Small intestine (tissue), 7 donors: Measurements from ENCODE around the gene GTPBP1. TPM values are rescaled to one million over a fixed set of nuclear protein-coding genes. Genes with fewer than 3 reads are reported as not detected.
A peak's percentile ranks its signal among the peaks of the same experiment; 100 is the strongest.

Experiments used
- DNase-seq, 2 donors: peaks; one replicate each; pipeline versions ENCODE4 v3.0.0 to v3.0.0-alpha.2; 2013
- FAIRE-seq: peaks from 2 replicates; lab custom pipeline; 2012; peaks lifted over from hg19 to GRCh38; lab: Jason Lieb, UNC
- H3K27ac ChIP-seq, 3 donors: one replicate each; pipeline ENCODE4 v1.5.1; 2013; ENCODE audit warnings: low read length in 2 of 3, mild to moderate bottlenecking in 2 of 3, control low read depth in 1 of 3, inconsistent platforms in 1 of 3, low read depth in 1 of 3, moderate library complexity in 1 of 3
- H3K27me3 ChIP-seq, 3 donors: one replicate each; pipeline ENCODE4 v1.6.1; 2013; ENCODE audit warnings: low read length in 3 of 3, inconsistent platforms in 1 of 3; ENCODE audit not compliant: control insufficient read depth in 3 of 3, insufficient read depth in 3 of 3
- H3K36me3 ChIP-seq, 3 donors: one replicate each; pipeline ENCODE4 v1.6.1; 2013; ENCODE audit warnings: low read length in 3 of 3, inconsistent platforms in 1 of 3, low read depth in 1 of 3, mild to moderate bottlenecking in 1 of 3, moderate library complexity in 1 of 3; ENCODE audit not compliant: control insufficient read depth in 3 of 3, insufficient read depth in 2 of 3
- H3K4me1 ChIP-seq, 3 donors: one replicate each; pipeline ENCODE4 v1.6.1; 2013; ENCODE audit warnings: low read length in 2 of 3, inconsistent platforms in 1 of 3, low read depth in 1 of 3, mild to moderate bottlenecking in 1 of 3, moderate library complexity in 1 of 3; ENCODE audit not compliant: control insufficient read depth in 3 of 3, insufficient read depth in 2 of 3
- H3K4me3 ChIP-seq, 3 donors: one replicate each; pipeline ENCODE4 v1.5.1; 2013; ENCODE audit warnings: low read length in 3 of 3, control low read depth in 1 of 3, inconsistent platforms in 1 of 3, low read depth in 1 of 3, mild to moderate bottlenecking in 1 of 3, moderate library complexity in 1 of 3
- H3K9me3 ChIP-seq, 2 donors: one replicate each; pipeline ENCODE4 v1.6.1; 2013; ENCODE audit warnings: low read depth in 1 of 2, low read length in 1 of 2; ENCODE audit not compliant: control insufficient read depth in 2 of 2, insufficient read depth in 1 of 2
- WGBS, 3 donors: extraction: QIAGEN DNeasy Blood & Tissue Kit; methylation state at CpG; one replicate each; pipeline ENCODE4 v1.1.7; 2013; 5-methylcytosine and 5-hydroxymethylcytosine counted together
- polyA plus RNA-seq, 4 donors: library from polyadenylated mRNA; stranded (reverse) in 3 of 4; unstranded in 1 of 4; fragments of 200-250 nt in 3 of 4; fragments of 120-200 nt in 1 of 4; gene quantifications; one replicate each; pipeline versions ENCODE4 v1.2.1 to v1.2.3, GENCODE V29; 2013
- donor health status: healthy with polysubstance abuse.
- donor health status: control.
- donor health status: control.
- donor health status: Bipolar disorder and iron deficiency.
- donor health status: healthy.

GTPBP1 gene
- polyA plus RNA-seq, 4 donors: 13.0 to 60.5 (median 24.0) TPM

GRCh38 chr22:38715852-38716251 is 10.1 kb downstream of the GTPBP1 start:
- no peaks in the 10 kb centered on the region for H3K9me3 ChIP-seq
- H3K4me1 ChIP-seq: peaks cover 0 to 4% (median 0%) of the 10 kb centered on the region in 3 donors
- DNase-seq (no peak), FAIRE-seq (no peak)
- H3K27me3 ChIP-seq: no peaks in the 10 kb centered on the region
- peaks cover 0 to 62% (median 17%) of the 10 kb centered on the region in 3 donors for H3K36me3 ChIP-seq
- no peak overlapping the region for H3K4me3 ChIP-seq
- H3K27ac ChIP-seq: no peak overlapping the region
- 92 to 94% (median 93%) methylated on average over 15 of the region's 15 CpGs for WGBS, 3 donors

GRCh38 chr22:38716271-38716670 is 10.5 kb downstream of the GTPBP1 start:
- peaks cover 0 to 66% (median 18%) of the 10 kb centered on the region in 3 donors for H3K36me3 ChIP-seq
- H3K9me3 ChIP-seq: no peaks in the 10 kb centered on the region
- H3K4me1 ChIP-seq: peaks cover 0 to 4% (median 0%) of the 10 kb centered on the region in 3 donors
- no peak overlapping the region for H3K4me3 ChIP-seq
- no peak for DNase-seq
- H3K27ac ChIP-seq: no peak overlapping the region
- 95 to 98% (median 97%) methylated on average over 10 of the region's 10 CpGs for WGBS, 3 donors
- no peaks in the 10 kb centered on the region for H3K27me3 ChIP-seq
- no peak for FAIRE-seq

- peaks cover 3 to 68% (median 23%) of the 10 kb centered on the region in 3 donors for H3K36me3 ChIP-seq
- no peak overlapping the region for H3K27ac ChIP-seq
- WGBS, 3 donors: 88 to 92% (median 91%) methylated on average over 9 of the region's 9 CpGs
- FAIRE-seq (no peak), DNase-seq (no peak)
- no peak overlapping the region for H3K4me3 ChIP-seq
- peaks cover 0 to 4% (median 0%) of the 10 kb centered on the region in 3 donors for H3K4me1 ChIP-seq
- H3K27me3 ChIP-seq: no peaks in the 10 kb centered on the region
- no peaks in the 10 kb centered on the region for H3K9me3 ChIP-seq
These were observed 11.1 kb downstream of the GTPBP1 start for GRCh38 chr22:38716826-38717225.

GRCh38 chr22:38717244-38717643 is 11.5 kb downstream of the GTPBP1 start:
- H3K9me3 ChIP-seq: no peaks in the 10 kb centered on the region
- DNase-seq (no peak), FAIRE-seq (no peak)
- H3K27ac ChIP-seq: no peak overlapping the region
- H3K27me3 ChIP-seq: no peaks in the 10 kb centered on the region
- H3K4me1 ChIP-seq: peaks cover 0 to 4% (median 0%) of the 10 kb centered on the region in 3 donors
- H3K4me3 ChIP-seq: no peak overlapping the region
- peaks cover 3 to 64% (median 23%) of the 10 kb centered on the region in 3 donors for H3K36me3 ChIP-seq
- 88 to 93% (median 90%) methylated on average over 6 of the region's 6 CpGs for WGBS, 3 donors

- DNase-seq (peak; percentile 83 to 87), FAIRE-seq (no peak)
- 26 to 41% (median 34%) methylated on average over 6 of the region's 6 CpGs for WGBS, 3 donors
- Histone ChIP-seq H3K4me1 (peaks cover 0 to 4% (median 0%) of the 10 kb centered on the region in 3 donors), H3K27me3 (no peaks in the 10 kb centered on the region), H3K27ac (peak overlapping the region in 1 of 3 donors; percentile 4), H3K9me3 (no peaks in the 10 kb centered on the region), H3K36me3 (peaks cover 7 to 60% (median 21%) of the 10 kb centered on the region in 3 donors), H3K4me3 (no peak overlapping the region)
These were observed 12.7 kb downstream of the GTPBP1 start for GRCh38 chr22:38718414-38718813.

GRCh38 chr22:38719196-38719595 is 13.5 kb downstream of the GTPBP1 start:
- Histone ChIP-seq H3K4me3 (no peak overlapping the region), H3K27ac (no peak overlapping the region), H3K4me1 (peaks cover 0 to 4% (median 0%) of the 10 kb centered on the region in 3 donors), H3K27me3 (no peaks in the 10 kb centered on the region), H3K36me3 (peaks cover 9 to 64% (median 22%) of the 10 kb centered on the region in 3 donors), H3K9me3 (no peaks in the 10 kb centered on the region)
- DNase-seq (no peak), FAIRE-seq (no peak)
- 90 to 93% (median 92%) methylated on average over 6 of the region's 6 CpGs for WGBS, 3 donors

GRCh38 chr22:38720350-38720749 is 14.6 kb downstream of the GTPBP1 start:
- FAIRE-seq: no peak
- H3K27me3 ChIP-seq: no peaks in the 10 kb centered on the region
- H3K4me3 ChIP-seq: no peak overlapping the region
- H3K27ac ChIP-seq: no peak overlapping the region
- H3K9me3 ChIP-seq: no peaks in the 10 kb centered on the region
- DNase-seq: no peak
- peaks cover 9 to 69% (median 26%) of the 10 kb centered on the region in 3 donors for H3K36me3 ChIP-seq
- 88 to 95% (median 95%) methylated on average over 3 of the region's 3 CpGs for WGBS, 3 donors
- peaks cover 0 to 4% (median 0%) of the 10 kb centered on the region in 3 donors for H3K4me1 ChIP-seq

- FAIRE-seq: no peak
- Histone ChIP-seq H3K36me3 (peaks cover 16 to 69% (median 31%) of the 10 kb centered on the region in 3 donors), H3K27me3 (no peaks in the 10 kb centered on the region), H3K4me3 (no peak overlapping the region), H3K4me1 (peaks cover 0 to 4% (median 0%) of the 10 kb centered on the region in 3 donors), H3K27ac (no peak overlapping the region), H3K9me3 (no peaks in the 10 kb centered on the region)
- DNase-seq: no peak
- WGBS, 3 donors: 80 to 93% (median 89%) methylated on average over 7 of the region's 7 CpGs
These were observed 15.8 kb downstream of the GTPBP1 start for GRCh38 chr22:38721551-38721950.

GRCh38 chr22:38724176-38724575 is 18.4 kb downstream of the GTPBP1 start:
- Histone ChIP-seq H3K36me3 (peaks cover 34 to 76% (median 42%) of the 10 kb centered on the region in 3 donors), H3K27ac (no peak overlapping the region), H3K4me3 (no peak overlapping the region), H3K9me3 (no peaks in the 10 kb centered on the region), H3K27me3 (no peaks in the 10 kb centered on the region), H3K4me1 (no peaks in the 10 kb centered on the region)
- 96 to 98% (median 96%) methylated on average over 7 of the region's 7 CpGs for WGBS, 3 donors
- FAIRE-seq (no peak), DNase-seq (no peak)
